ENCODE measurements around the gene SERPINA6.
"Not testable (repeated sequence)": the region's sequence is repeated elsewhere in the genome, so short reads cannot be mapped to it uniquely, and the experiment has no call there.

The SERPINA6 gene

GRCh38 chr14:94321421-94322271 is 1.5 kb downstream of the SERPINA6 start:
- no peak for DNase-seq

- peak in 1 of 3 experiments; percentile 17 for DNase-seq
Observed at GRCh38 chr14:94320243-94320642, 2.9 kb downstream of the SERPINA6 start.

- DNase-seq = no peak
Observed at GRCh38 chr14:94317259-94317658, 5.9 kb downstream of the SERPINA6 start.

GRCh38 chr14:94316692-94317091 is 6.4 kb downstream of the SERPINA6 start:
- DNase-seq = no peak

GRCh38 chr14:94314890-94315289 is 8.2 kb downstream of the SERPINA6 start:
- no peak for DNase-seq

- DNase-seq = no peak
Observed at GRCh38 chr14:94313991-94314655, 9.0 kb downstream of the SERPINA6 start.

- no peak for DNase-seq
Observed at GRCh38 chr14:94312481-94313246, 10.5 kb downstream of the SERPINA6 start.

GRCh38 chr14:94310248-94310647 is 12.9 kb downstream of the SERPINA6 start:
- no peak for DNase-seq

GRCh38 chr14:94309721-94310120 is 13.4 kb downstream of the SERPINA6 start:
- no peak for DNase-seq

GRCh38 chr14:94307410-94307992 is 15.6 kb downstream of the SERPINA6 start:
- peak in 1 of 3 experiments; percentile 8 for DNase-seq

GRCh38 chr14:94306047-94306978 is 16.8 kb downstream of the SERPINA6 start:
- DNase-seq = no peak

- no peak for DNase-seq
Observed at GRCh38 chr14:94305620-94306019, 17.5 kb downstream of the SERPINA6 start.

GRCh38 chr14:94304243-94304642 is 18.9 kb downstream of the SERPINA6 start:
- no peak for DNase-seq

GRCh38 chr14:94303111-94303510 is 20.0 kb downstream of the SERPINA6 start:
- no peak for DNase-seq

GRCh38 chr14:94298130-94298529 is 25.0 kb downstream of the SERPINA6 start:
- DNase-seq = no peak

- not testable (repeated sequence) for DNase-seq
Observed at GRCh38 chr14:94296181-94296545, 27.0 kb downstream of the SERPINA6 start.

GRCh38 chr14:94295360-94296180 is 27.6 kb downstream of the SERPINA6 start:
- DNase-seq = no peak

- no peak for DNase-seq
Observed at GRCh38 chr14:94293578-94293924, 29.6 kb downstream of the SERPINA6 start.

GRCh38 chr14:94292872-94293577 is 30.1 kb downstream of the SERPINA6 start, which contains the start of gene SERPINA10:
TSS of gene SERPINA10 (minus strand) at chr14:94293268. CDS start at chr14:94290593, 2,675 bp downstream.
- DNase-seq = no peak

- DNase-seq = no peak
Observed at GRCh38 chr14:94292526-94292871, 30.6 kb downstream of the SERPINA6 start.
